ENCODE data around the gene TMED1.

DNA sequence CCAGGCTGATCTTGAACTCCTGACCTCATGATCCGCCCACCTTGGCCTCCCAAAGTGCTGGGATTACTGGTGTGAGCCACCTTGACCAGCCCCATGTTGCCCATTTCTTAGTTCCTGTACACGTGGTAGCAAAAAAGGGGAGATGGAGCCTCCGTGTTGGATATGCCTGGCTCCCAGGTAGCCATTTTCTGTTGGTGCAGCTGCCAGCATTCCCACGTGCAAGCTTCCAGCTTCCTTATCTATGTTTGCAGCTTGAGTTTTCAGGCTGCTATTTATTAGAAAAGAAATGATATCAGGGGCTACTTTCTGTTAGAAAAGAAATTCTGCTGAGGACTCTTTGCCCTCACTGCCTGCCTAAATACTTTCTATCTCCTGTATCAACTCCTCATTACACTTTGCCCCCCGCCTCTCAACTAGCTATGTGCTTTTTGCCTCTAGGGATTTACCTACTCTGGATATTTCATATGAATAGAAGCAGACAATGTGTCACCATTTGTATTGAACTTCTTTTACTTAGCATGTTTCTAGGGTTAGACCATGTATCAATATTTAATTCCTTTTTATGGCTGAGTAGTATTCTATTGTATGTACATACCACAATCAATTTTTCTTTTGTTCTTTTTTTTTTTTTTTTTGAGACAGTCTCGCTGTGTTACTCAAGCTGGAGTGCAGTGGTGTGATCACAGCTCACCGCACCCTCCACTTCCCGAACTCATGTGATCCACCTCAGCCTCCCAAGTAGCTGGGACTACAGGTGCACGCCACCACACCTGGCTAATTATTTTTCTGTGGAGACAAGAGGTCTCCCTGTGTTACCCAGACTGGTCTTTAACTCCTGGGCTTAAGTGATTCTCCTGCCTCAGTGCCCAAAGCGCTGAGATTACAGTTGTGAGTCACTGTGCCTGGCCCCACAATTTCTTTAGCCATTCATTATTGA, 3.4 kb upstream of the TMED1 start:
- no peak for TF ChIP-seq EZH2 (IDR thresholded peaks at IDR 0.05; ENCODE audit: low read length)
- TF ChIP-seq, protein P1, sequence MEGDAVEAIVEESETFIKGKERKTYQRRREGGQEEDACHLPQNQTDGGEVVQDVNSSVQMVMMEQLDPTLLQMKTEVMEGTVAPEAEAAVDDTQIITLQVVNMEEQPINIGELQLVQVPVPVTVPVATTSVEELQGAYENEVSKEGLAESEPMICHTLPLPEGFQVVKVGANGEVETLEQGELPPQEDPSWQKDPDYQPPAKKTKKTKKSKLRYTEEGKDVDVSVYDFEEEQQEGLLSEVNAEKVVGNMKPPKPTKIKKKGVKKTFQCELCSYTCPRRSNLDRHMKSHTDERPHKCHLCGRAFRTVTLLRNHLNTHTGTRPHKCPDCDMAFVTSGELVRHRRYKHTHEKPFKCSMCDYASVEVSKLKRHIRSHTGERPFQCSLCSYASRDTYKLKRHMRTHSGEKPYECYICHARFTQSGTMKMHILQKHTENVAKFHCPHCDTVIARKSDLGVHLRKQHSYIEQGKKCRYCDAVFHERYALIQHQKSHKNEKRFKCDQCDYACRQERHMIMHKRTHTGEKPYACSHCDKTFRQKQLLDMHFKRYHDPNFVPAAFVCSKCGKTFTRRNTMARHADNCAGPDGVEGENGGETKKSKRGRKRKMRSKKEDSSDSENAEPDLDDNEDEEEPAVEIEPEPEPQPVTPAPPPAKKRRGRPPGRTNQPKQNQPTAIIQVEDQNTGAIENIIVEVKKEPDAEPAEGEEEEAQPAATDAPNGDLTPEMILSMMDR (optimal IDR thresholded peaks at IDR 0.05 in 1 of 3, IDR thresholded peaks at IDR 0.05 in 1 of 3, conservative IDR thresholded peaks at IDR 0.05 in 1 of 3; ENCODE audit: extremely low read depth in 1 of 3, insufficient read depth in 2 of 3, low read length in 3 of 3) = no peak
